ENCODE results near the gene ZNF613. TPM values are rescaled to one million over a fixed set of nuclear protein-coding genes. Genes with fewer than 3 reads are reported as not detected.
A peak's percentile ranks its signal among the peaks of the same experiment; 100 is the strongest.
"Not testable (repeated sequence)": the region's sequence is repeated elsewhere in the genome, so short reads cannot be mapped to it uniquely, and the experiment has no call there.

The ZNF613 gene
- total and polyA plus RNA-seq, 10 donors, result 2.8 to 11.6 (median 5.4) TPM

GRCh38 chr19:51970718-51971117, 43.4 kb downstream of the ZNF613 start:
- Histone ChIP-seq H3K36me3 (peaks cover 66 to 100% (median 99%) of the 10 kb centered on the region in 6 donors), H3K27ac (no peak overlapping the region), H3K4me3 (peak overlapping the region in 1 of 8 donors; percentile 41), H3K27me3 (replicated peaks in 1 of 7) (no peaks in the 10 kb centered on the region), H3K4me1 (no peaks in the 10 kb centered on the region), H3K9me3 (peaks cover 71 to 100% (median 100%) of the 10 kb centered on the region in 8 donors)
- no peak for TF ChIP-seq POLR2A (IDR thresholded peaks at IDR 0.05)
- no peak for TF ChIP-seq POLR2AphosphoS5 (IDR thresholded peaks at IDR 0.05)
- TF ChIP-seq CTCF (IDR thresholded peaks at IDR 0.05 in 8 of 11, conservative IDR thresholded peaks at IDR 0.05 in 3 of 11), result no peak
- DNase-seq, result no peak
- intact Hi-C loops (cut with DNase I; ENCODE audit: low total_unique reads), result no loop called here
- WGBS, 5 donors, result 94 to 100% (median 98%) methylated on average over 1 of the region's 1 CpG

- 96 to 98% (median 97%) methylated on average over 4 of the region's 4 CpGs for WGBS, 5 donors
- Histone ChIP-seq H3K9me3 (peaks cover 66 to 100% (median 100%) of the 10 kb centered on the region in 8 donors), H3K36me3 (peaks cover 57 to 100% (median 94%) of the 10 kb centered on the region in 6 donors), H3K27me3 (replicated peaks in 1 of 7) (no peaks in the 10 kb centered on the region), H3K27ac (no peak overlapping the region), H3K4me3 (peak overlapping the region in 1 of 8 donors; percentile 41), H3K4me1 (no peaks in the 10 kb centered on the region)
- TF ChIP-seq CTCF (IDR thresholded peaks at IDR 0.05 in 8 of 11, conservative IDR thresholded peaks at IDR 0.05 in 3 of 11), result no peak
- no peak for TF ChIP-seq POLR2A (IDR thresholded peaks at IDR 0.05)
- TF ChIP-seq POLR2AphosphoS5 (IDR thresholded peaks at IDR 0.05), result no peak
- intact Hi-C loops (cut with DNase I; ENCODE audit: low total_unique reads), result no loop called here
- no peak for DNase-seq
Measured at GRCh38 chr19:51971624-51972023, 44.4 kb downstream of the ZNF613 start.

GRCh38 chr19:51975787-51976186, 48.5 kb downstream of the ZNF613 start:
- peaks cover 58 to 100% (median 100%) of the 10 kb centered on the region in 8 donors for H3K9me3 ChIP-seq
- H3K4me3 ChIP-seq, result peak overlapping the region in 1 of 8 donors; percentile 13
- WGBS, 5 donors, result 96 to 98% (median 97%) methylated on average over 16 to 17 of the region's 17 CpGs
- intact Hi-C loops (cut with DNase I; ENCODE audit: low total_unique reads); H3K27me3 ChIP-seq (replicated peaks in 1 of 7); H3K4me1 ChIP-seq; H3K27ac ChIP-seq; DNase-seq: not testable (repeated sequence)
- H3K36me3 ChIP-seq, result peaks cover 27 to 100% (median 82%) of the 10 kb centered on the region in 6 donors

GRCh38 chr19:51976852-51977251, 49.6 kb downstream of the ZNF613 start:
- no peak for TF ChIP-seq CTCF (IDR thresholded peaks at IDR 0.05 in 8 of 11, conservative IDR thresholded peaks at IDR 0.05 in 3 of 11)
- TF ChIP-seq POLR2A (IDR thresholded peaks at IDR 0.05), result no peak
- TF ChIP-seq POLR2AphosphoS5 (IDR thresholded peaks at IDR 0.05), result no peak
- no peak for DNase-seq
- intact Hi-C loops (cut with DNase I; ENCODE audit: low total_unique reads), result no loop called here
- no peaks in the 10 kb centered on the region for H3K27me3 ChIP-seq (replicated peaks in 1 of 7)
- H3K4me1 ChIP-seq, result no peaks in the 10 kb centered on the region
- peaks cover 52 to 100% (median 100%) of the 10 kb centered on the region in 8 donors for H3K9me3 ChIP-seq
- H3K36me3 ChIP-seq, result peaks cover 19 to 100% (median 78%) of the 10 kb centered on the region in 6 donors
- 92 to 97% (median 94%) methylated on average over 3 of the region's 3 CpGs for WGBS, 5 donors
- H3K27ac ChIP-seq, result no peak overlapping the region
- H3K4me3 ChIP-seq, result no peak overlapping the region

- Histone ChIP-seq H3K27me3 (replicated peaks in 1 of 7) (no peaks in the 10 kb centered on the region), H3K4me3 (no peak overlapping the region), H3K4me1 (no peaks in the 10 kb centered on the region), H3K9me3 (peaks cover 52 to 100% (median 100%) of the 10 kb centered on the region in 8 donors), H3K36me3 (peaks cover 19 to 100% (median 74%) of the 10 kb centered on the region in 6 donors), H3K27ac (no peak overlapping the region)
- intact Hi-C loops (cut with DNase I; ENCODE audit: low total_unique reads), result no loop called here
- TF ChIP-seq POLR2AphosphoS5 (IDR thresholded peaks at IDR 0.05) (no peak), CTCF (IDR thresholded peaks at IDR 0.05 in 8 of 11, conservative IDR thresholded peaks at IDR 0.05 in 3 of 11) (no peak), POLR2A (IDR thresholded peaks at IDR 0.05) (no peak)
- 83 to 96% (median 91%) methylated on average over 7 of the region's 7 CpGs for WGBS, 5 donors
- no peak for DNase-seq
Measured at GRCh38 chr19:51977346-51977745, 50.1 kb downstream of the ZNF613 start.

All from spleen (tissue), 11 donors.